ENCODE measurements around the gene MANBA.
"Not testable (repeated sequence)": the region's sequence is repeated elsewhere in the genome, so short reads cannot be mapped to it uniquely, and the experiment has no call there.

The MANBA gene

GRCh38 chr4:102718833-102719575 lies 41.8 kb downstream of the MANBA start:
- DNase-seq, result not testable (repeated sequence)

DNA sequence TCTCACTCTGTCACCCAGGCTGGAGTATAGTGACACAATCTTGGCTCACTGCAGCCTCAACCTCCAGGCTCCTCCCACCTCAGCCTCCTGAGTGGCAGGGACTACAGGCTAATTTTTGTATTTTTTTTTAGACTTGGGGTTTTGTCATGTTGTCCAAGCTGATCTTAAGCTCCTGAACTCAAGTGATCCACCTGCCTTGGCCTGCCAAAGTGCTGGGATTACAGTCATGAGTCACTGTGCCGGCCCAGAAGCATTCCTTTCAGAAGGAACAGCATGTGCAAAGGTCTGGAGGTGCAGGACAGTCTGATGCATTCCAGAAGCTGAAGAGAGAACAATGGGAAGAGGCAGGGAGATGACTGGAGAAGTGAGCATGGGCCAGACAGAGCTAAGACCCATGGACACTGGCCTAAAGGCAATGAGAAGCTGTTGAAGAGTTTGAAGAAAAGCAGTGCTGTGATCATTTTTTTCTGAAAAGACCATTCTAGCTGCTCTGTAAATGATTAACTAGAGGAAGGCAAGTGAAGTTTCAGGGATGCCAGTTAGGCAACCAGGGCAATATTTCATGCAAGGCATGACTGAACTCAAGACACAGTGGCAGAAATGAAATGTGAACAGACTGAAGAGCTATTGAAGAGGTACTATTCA lies 43.2 kb downstream of the MANBA start:
- DNase-seq, result no peak

DNA sequence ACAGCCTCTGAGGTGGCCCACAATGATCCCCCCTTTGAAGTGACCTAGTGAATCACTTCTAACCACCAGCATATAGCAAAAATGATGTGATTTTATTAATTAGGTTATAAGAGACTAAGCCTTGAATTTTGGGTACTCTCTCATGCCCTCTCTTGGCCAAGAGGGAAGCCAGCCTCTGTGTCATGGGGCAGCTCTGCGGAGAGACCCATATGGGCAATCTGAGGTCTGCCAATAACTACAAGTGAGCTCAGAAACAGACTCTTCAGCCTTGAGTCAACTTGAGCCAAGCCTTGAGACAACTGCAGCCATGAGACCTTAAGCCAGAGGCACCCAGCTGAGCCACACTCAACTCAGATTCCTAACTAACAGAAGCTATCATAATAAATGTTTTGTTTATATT lies 45.7 kb downstream of the MANBA start:
- no peak for DNase-seq

DNA sequence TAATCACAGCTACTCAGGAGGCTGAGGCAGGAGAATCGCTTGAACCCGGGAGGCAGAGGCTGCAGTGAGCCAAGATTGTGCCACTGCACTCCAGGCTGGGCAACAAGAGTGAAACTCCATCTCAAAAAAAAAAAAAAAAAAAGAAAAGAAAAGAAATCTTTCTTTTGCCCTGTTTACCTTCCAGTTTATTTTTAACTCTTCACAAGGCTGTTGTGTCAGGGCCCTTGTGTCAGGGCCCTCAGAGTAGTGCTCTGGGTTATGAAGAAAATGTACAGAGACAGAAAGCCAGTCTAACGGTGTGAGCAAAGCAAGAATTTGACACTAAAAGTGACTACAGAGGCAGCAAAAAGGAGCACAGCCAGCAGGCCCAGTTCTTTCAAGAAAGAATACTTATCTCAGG lies 47.0 kb downstream of the MANBA start:
- DNase-seq, result not testable (repeated sequence)

- DNase-seq, result no peak
These were observed 47.7 kb downstream of the MANBA start for GRCh38 chr4:102713096-102713495.

- DNase-seq, result no peak
These were observed 49.8 kb downstream of the MANBA start for GRCh38 chr4:102710986-102711385.

DNA sequence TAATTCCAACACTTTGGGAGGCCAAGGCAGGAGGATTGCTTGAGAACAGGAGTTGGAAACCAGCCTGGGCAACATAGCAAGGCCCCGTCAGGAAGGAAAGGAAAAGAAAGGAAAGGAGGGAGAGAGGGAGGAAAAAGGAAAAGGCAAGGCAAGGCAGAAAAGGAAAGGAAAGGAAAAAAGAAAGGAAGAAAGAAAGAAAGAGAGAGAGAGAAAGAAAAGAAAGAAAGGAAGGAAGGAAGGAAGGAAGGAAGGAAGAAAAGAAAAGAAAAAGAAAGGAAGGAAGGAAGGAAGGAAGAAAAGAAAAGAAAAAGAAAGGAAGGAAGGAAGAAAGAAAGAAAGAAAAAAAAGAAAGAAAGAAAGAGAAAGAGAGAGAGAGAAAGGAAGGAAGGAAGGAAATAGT lies 51.7 kb downstream of the MANBA start:
- not testable (repeated sequence) for DNase-seq

DNA sequence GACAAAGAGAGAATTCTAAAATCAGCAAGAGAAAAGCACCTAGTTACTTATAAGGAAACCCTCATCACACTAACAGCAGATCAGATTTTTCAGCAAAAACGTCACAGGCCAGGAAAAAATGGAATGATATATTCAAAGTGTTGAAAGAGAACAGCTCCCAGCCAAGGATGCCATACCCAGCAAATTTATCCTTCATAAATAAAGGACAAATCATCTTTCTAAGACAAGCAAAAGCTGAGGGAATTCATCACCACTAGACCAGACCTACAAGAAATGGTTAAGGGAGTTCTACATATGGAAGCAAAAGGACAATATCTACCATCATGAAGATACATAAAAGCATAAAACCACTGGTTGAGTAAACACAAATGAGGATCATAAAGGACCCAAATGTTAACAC lies 53.6 kb downstream of the MANBA start:
- DNase-seq, result no peak

GRCh38 chr4:102705391-102705935 lies 55.3 kb downstream of the MANBA start:
- DNase-seq, result no peak

GRCh38 chr4:102696758-102697157 lies 64.0 kb downstream of the MANBA start:
- DNase-seq, result no peak

GRCh38 chr4:102694791-102695190 lies 66.0 kb downstream of the MANBA start:
- no peak for DNase-seq

GRCh38 chr4:102693861-102694260 lies 66.9 kb downstream of the MANBA start:
- no peak for DNase-seq

DNA sequence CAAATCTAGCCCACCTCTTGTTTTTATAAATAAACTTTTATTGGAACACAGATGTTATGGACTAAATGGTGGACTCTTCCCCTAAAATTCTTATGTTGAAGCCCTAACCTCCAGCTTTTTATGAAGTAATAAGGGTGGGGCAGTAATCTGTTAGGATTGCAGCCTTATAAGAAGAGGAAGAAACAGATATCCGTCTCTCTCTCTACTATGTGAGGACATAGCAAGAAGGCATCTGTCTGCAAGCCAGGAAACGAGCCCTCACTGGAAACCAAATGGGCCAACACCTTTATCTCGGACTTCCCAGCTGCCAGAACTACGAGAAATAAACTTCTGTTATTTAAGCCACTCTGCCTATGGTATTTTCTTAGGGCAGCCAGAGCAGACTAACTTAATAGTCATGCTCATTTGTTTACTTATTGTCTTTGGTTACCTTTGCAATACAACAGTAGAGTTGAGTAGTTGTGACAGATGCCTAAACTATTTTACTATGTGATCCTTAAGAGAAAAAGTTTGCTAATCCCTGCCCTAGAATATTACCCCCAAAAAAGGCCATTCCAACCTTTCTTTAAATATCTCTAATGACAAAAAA lies 67.4 kb downstream of the MANBA start:
- DNase-seq, result no peak

DNA sequence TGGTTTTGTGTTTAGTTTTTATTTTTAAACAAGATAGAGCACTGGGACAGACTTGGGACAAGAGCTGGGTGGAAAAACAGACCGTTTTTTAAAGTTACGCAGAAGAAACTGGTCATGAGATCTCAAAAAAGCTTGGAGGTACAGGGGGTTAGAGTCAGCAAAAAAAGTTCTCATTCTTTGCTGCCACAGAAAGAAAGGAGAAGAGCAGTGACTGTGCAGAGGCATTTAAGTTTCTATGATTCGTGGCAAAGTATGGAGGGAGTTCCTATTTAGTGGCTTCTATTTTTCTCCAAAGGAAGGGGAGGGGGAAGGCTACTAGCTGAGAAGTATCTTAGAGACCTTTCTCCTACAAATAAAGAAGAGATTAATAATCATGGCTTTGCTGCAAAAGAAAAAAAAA lies 68.3 kb downstream of the MANBA start:
- no peak for DNase-seq

DNA sequence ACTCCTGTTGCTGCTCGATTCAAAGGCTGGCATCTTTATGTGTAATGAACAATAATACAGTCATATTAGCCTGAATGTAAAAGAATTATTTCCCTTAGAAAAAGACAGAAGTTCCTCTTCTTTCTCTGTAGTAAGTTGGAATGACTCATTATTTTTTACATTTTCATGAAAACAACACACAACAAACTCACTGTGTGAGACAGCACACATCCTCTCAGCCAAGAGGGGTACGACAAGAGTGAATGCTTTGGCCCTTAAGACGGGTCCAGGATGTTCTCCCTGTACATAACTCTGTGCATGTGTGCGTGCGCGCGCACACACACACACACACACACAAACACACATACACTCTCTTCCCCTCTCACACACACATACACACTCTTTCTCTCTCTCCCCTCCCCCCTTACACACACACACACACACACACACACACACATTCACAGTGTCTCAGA lies 72.8 kb downstream of the MANBA start:
- no peak for DNase-seq

GRCh38 chr4:102687373-102687981 lies 73.3 kb downstream of the MANBA start:
- no peak for DNase-seq

DNA sequence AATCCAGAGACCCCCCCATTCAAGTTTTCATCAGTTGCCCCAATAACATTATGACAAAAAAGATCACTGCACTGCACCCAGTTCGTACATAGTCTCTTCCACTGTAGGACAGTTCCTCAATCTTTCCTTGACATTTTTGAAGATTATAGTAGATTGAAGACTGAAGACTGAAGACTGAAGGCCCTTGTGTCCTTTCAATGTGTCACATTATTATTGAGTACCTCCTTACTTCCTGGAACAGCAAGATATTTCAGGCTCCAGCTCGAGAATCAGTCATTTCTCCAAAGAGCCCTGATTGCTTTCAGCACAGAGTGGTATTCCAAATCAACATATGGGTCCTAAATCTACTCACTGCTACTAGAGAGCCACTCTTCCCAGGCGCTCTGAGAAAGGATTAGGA lies 75.0 kb downstream of the MANBA start:
- no peak for DNase-seq

DNA sequence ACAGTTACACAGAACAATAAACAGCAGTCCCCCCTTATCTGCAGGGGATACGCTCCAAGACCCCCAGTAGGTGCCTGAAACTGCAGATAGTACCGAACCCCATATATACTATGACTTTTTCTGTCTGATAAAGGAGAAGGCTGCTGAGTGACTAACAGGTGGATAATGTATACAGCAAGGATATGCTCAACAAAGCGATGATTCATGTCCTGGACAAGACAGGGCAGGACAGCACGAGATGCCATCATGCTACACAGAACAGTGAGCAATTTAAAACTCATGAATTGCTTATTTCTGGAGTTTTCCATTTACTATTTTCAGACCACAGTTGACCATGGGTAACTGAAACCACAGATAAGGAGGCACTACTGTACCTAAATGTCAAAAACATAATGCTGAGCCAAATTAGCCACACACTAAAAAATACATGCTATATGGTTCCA lies 76.1 kb downstream of the MANBA start:
- no peak for DNase-seq

- DNase-seq, result no peak
These were observed 76.7 kb downstream of the MANBA start for GRCh38 chr4:102683881-102684609.

- no peak for DNase-seq
These were observed 82.0 kb downstream of the MANBA start for GRCh38 chr4:102678695-102679335.

- DNase-seq, result peak; percentile 75
These were observed 82.7 kb downstream of the MANBA start for GRCh38 chr4:102678107-102678506.

- no peak for DNase-seq
These were observed 85.6 kb downstream of the MANBA start for GRCh38 chr4:102675141-102675540.

Measured in NCI-H69 (cell line).